ENCODE data around the gene CCSER1. TPM values are rescaled to one million over a fixed set of nuclear protein-coding genes. Genes with fewer than 3 reads are reported as not detected.

CCSER1 gene
- total and polyA plus RNA-seq, 2 of the 8 experiments (the other 6 are each of a cell fraction or from before 2014, with no cell fraction given) = 0.26 to 0.84 TPM

GRCh38 chr4:90528551-90528950 lies 401.4 kb downstream of the CCSER1 start:
- Histone ChIP-seq H2BK120ac (replicated peaks; ENCODE audit: low read depth, low read length) (no peak overlapping the region), H4K20me1 (replicated peaks in 1 of 2; ENCODE audit: control insufficient read depth in 1 of 2, insufficient read depth in 2 of 2, low read length in 2 of 2) (no peaks in the 10 kb centered on the region)
- DNase-seq (ENCODE audit: low read depth in 1 of 2, low spot score in 2 of 2) = no peak
- no peak for TF ChIP-seq SP4 (IDR thresholded peaks at IDR 0.05; ENCODE audit: low read length)
- TF ChIP-seq SP1 (IDR thresholded peaks at IDR 0.05; ENCODE audit: low read depth, low read length) = no peak
- no peak for TF ChIP-seq ATF2 (IDR thresholded peaks at IDR 0.05; ENCODE audit: low read length)
- no peak for TF ChIP-seq EP300 (IDR thresholded peaks at IDR 0.05; ENCODE audit: borderline replicate concordance in 1 of 2, low read depth in 2 of 2, low read length in 2 of 2)
- TF ChIP-seq EZH2 (IDR thresholded peaks at IDR 0.05; ENCODE audit: low read depth, low read length, severe bottlenecking) = no peak

More at GRCh38 chr4:90528551-90528950, 401.4 kb downstream of the CCSER1 start:
- H3K4me3 ChIP-seq (ENCODE audit: extremely low read depth in 1 of 4, insufficient read depth in 2 of 4, low read depth in 3 of 4, low read length in 4 of 4) = no peak overlapping the region
- H3K56ac ChIP-seq (replicated peaks; ENCODE audit: insufficient read length, low read depth, low read length) = no peak overlapping the region
- ChIA-PET POLR2A (ENCODE audit: partially characterized antibody) (no interaction called here), CTCF (ENCODE audit: partially characterized antibody) (no interaction called here)
- H2BK12ac ChIP-seq (ENCODE audit: low read depth, low read length) = no peak overlapping the region
- no peak for FAIRE-seq
- no peak overlapping the region for H2AFZ ChIP-seq (ENCODE audit: low read length)
- H3K4ac ChIP-seq (replicated peaks; ENCODE audit: insufficient read length, low read depth, low read length) = no peak overlapping the region
- no peak overlapping the region for H4K91ac ChIP-seq (replicated peaks; ENCODE audit: insufficient read length, low read length)
- no peaks in the 10 kb centered on the region for H3K79me1 ChIP-seq (ENCODE audit: low read depth, low read length)
- no peak overlapping the region for H3K18ac ChIP-seq (ENCODE audit: extremely low read depth, low read length)
- H3K27me3 ChIP-seq (replicated peaks in 1 of 4; ENCODE audit: control insufficient read depth in 3 of 4, extremely low read depth in 1 of 4, insufficient read depth in 3 of 4, low read length in 3 of 4) = no peaks in the 10 kb centered on the region
- H4K5ac ChIP-seq (ENCODE audit: insufficient read length, low read depth, low read length) = no peak overlapping the region
- H2BK20ac ChIP-seq (ENCODE audit: low read length) = no peak overlapping the region
- H3K4me2 ChIP-seq (ENCODE audit: insufficient read depth in 1 of 2, low read depth in 2 of 2, low read length in 2 of 2) = no peak overlapping the region
- H3K27ac ChIP-seq (ENCODE audit: low read depth, low read length) = no peak overlapping the region
- no peaks in the 10 kb centered on the region for H3K36me3 ChIP-seq (ENCODE audit: control insufficient read depth in 2 of 4, insufficient read depth in 4 of 4, low read length in 3 of 4)
- no peaks in the 10 kb centered on the region for H3K79me2 ChIP-seq (ENCODE audit: control insufficient read depth in 1 of 2, insufficient read depth in 2 of 2, low read length in 2 of 2)
- H3K9me3 ChIP-seq (ENCODE audit: insufficient read depth in 2 of 2, low read depth in 1 of 2, low read length in 1 of 2) = no peaks in the 10 kb centered on the region; a peak in 1 of 4 replicates
- H2BK15ac ChIP-seq (ENCODE audit: low read length) = no peak overlapping the region
- H2AK5ac ChIP-seq (ENCODE audit: low read depth, low read length) = no peak overlapping the region
- H3K4me1 ChIP-seq (replicated peaks in 1 of 4; ENCODE audit: control insufficient read depth in 3 of 4, insufficient read depth in 4 of 4, low read length in 3 of 4) = no peaks in the 10 kb centered on the region
- H4K8ac ChIP-seq (ENCODE audit: extremely low read depth, insufficient read depth, low read length) = no peak overlapping the region
- H3K23me2 ChIP-seq (ENCODE audit: low read depth, low read length) = no peaks in the 10 kb centered on the region
- H2BK5ac ChIP-seq (ENCODE audit: low read depth, low read length) = no peak overlapping the region
- no peak overlapping the region for H3K14ac ChIP-seq (ENCODE audit: insufficient read length)
- no peak overlapping the region for H3K23ac ChIP-seq (ENCODE audit: insufficient read length)
- no peak overlapping the region for H3K9ac ChIP-seq (replicated peaks in 1 of 4; ENCODE audit: extremely low read depth in 1 of 4, low read depth in 3 of 4, low read length in 3 of 4)
- WGBS, 2 experiments (ENCODE audit: extremely low coverage in 1 of 2, insufficient coverage in 1 of 2, insufficient read length in 1 of 2, insufficient replicate concordance in 2 of 2, low coverage in 1 of 2, low lambda C conversion rate in 2 of 2, missing lambda C conversion rate in 1 of 2) = 100% methylated on average over 1 of the region's 1 CpG; no CpG with 5 or more reads in 1 of the 2 experiments
